Immature natural killer cell (primary cell): ENCODE data around the gene IL4I1. TPM values are rescaled to one million over a fixed set of nuclear protein-coding genes. Genes with fewer than 3 reads are reported as not detected.

Source experiments
- DNase-seq, 3 donors: peaks; one replicate each; pipeline ENCODE4 v3.0.0; 2022; ENCODE audit warnings: mixed read lengths in 1 of 3
- H3K27ac Mint-ChIP-seq, 6 donors: one replicate each; pipeline ENCODE4 v1.8.0; 2020; ENCODE audit warnings: mixed read lengths in 6 of 6, mild to moderate bottlenecking in 5 of 6, inconsistent platforms in 4 of 6, moderate library complexity in 3 of 6
- H3K27me3 Mint-ChIP-seq, 3 donors: one replicate each; pipeline ENCODE4 v1.8.0; 2020 to 2021; ENCODE audit warnings: low read depth in 3 of 3, mild to moderate bottlenecking in 3 of 3, mixed read lengths in 3 of 3, moderate library complexity in 3 of 3, inconsistent platforms in 1 of 3
- H3K36me3 Mint-ChIP-seq, 3 donors: one replicate each; pipeline ENCODE4 v1.8.0; 2020; ENCODE audit warnings: mixed read lengths in 3 of 3, inconsistent platforms in 2 of 3, mild to moderate bottlenecking in 2 of 3
- H3K4me1 Mint-ChIP-seq, 2 donors: one replicate each; pipeline ENCODE4 v1.8.0; 2020; ENCODE audit warnings: inconsistent platforms in 2 of 2, mild to moderate bottlenecking in 2 of 2, mixed read lengths in 2 of 2, moderate library complexity in 1 of 2
- H3K4me3 Mint-ChIP-seq, 5 donors: one replicate each; pipeline ENCODE4 v1.8.0; 2020; ENCODE audit warnings: mild to moderate bottlenecking in 5 of 5, mixed read lengths in 5 of 5, inconsistent platforms in 3 of 5, moderate library complexity in 3 of 5
- H3K9me3 Mint-ChIP-seq, 6 donors: one replicate each; pipeline ENCODE4 v1.8.0; 2020; ENCODE audit warnings: mild to moderate bottlenecking in 6 of 6, mixed read lengths in 6 of 6, inconsistent platforms in 4 of 6, moderate library complexity in 3 of 6
- polyA plus RNA-seq, 3 donors: library from polyadenylated mRNA; unstranded; fragments of 300-500 nt; fragmentation: Illumina TruSeq; gene quantifications; one replicate each; pipeline ENCODE4 v1.2.3, GENCODE V29; 2021

Gene IL4I1
- polyA plus RNA-seq, 3 donors from 2014 or later, result 0.27 to 0.40 TPM; not detected in 1

GRCh38 chr19:49848938-49849337 is 47.7 kb downstream of the IL4I1 start:
- no peak for DNase-seq
- Mint-ChIP-seq H3K27me3 (peaks cover 6 to 12% (median 8%) of the 10 kb centered on the region in 3 donors), H3K9me3 (no peaks in the 10 kb centered on the region), H3K27ac (peak overlapping the region; percentile 18 to 87 (median 46)), H3K4me3 (peak overlapping the region; percentile 47 to 92 (median 70)), H3K4me1 (peaks cover 40% of the 10 kb centered on the region in 2 donors), H3K36me3 (no peaks in the 10 kb centered on the region)

- Mint-ChIP-seq H3K4me3 (peak overlapping the region in 4 of 5 donors; percentile 31 to 90 (median 46)), H3K36me3 (no peaks in the 10 kb centered on the region), H3K4me1 (peaks cover 35 to 37% of the 10 kb centered on the region in 2 donors), H3K27me3 (peaks cover 6 to 12% (median 8%) of the 10 kb centered on the region in 3 donors), H3K9me3 (no peaks in the 10 kb centered on the region), H3K27ac (peak overlapping the region in 4 of 6 donors; percentile 5 to 71 (median 42))
- DNase-seq, result peak in 2 of 3 donors; percentile 29 to 34
Measured at GRCh38 chr19:49847731-49848696, 48.7 kb downstream of the IL4I1 start.

GRCh38 chr19:49846408-49846807 is 50.3 kb downstream of the IL4I1 start:
- Mint-ChIP-seq H3K4me1 (peaks cover 23 to 25% of the 10 kb centered on the region in 2 donors), H3K27ac (no peak overlapping the region), H3K4me3 (no peak overlapping the region), H3K27me3 (peaks cover 5 to 10% (median 6%) of the 10 kb centered on the region in 3 donors), H3K36me3 (no peaks in the 10 kb centered on the region), H3K9me3 (no peaks in the 10 kb centered on the region)
- DNase-seq, result no peak

GRCh38 chr19:49845414-49845813 is 51.3 kb downstream of the IL4I1 start:
- no peaks in the 10 kb centered on the region for H3K36me3 Mint-ChIP-seq
- H3K27ac Mint-ChIP-seq, result no peak overlapping the region
- no peak for DNase-seq
- H3K4me1 Mint-ChIP-seq, result peaks cover 23 to 25% of the 10 kb centered on the region in 2 donors
- no peaks in the 10 kb centered on the region for H3K9me3 Mint-ChIP-seq
- no peak overlapping the region for H3K4me3 Mint-ChIP-seq
- peaks cover under 1 to 6% (median 2%) of the 10 kb centered on the region in 3 donors for H3K27me3 Mint-ChIP-seq

- Mint-ChIP-seq H3K27me3 (peaks cover 0 to 4% (median 2%) of the 10 kb centered on the region in 3 donors), H3K9me3 (no peaks in the 10 kb centered on the region), H3K4me1 (peaks cover 16 to 17% of the 10 kb centered on the region in 2 donors), H3K4me3 (no peak overlapping the region), H3K36me3 (no peaks in the 10 kb centered on the region), H3K27ac (no peak overlapping the region)
- DNase-seq, result no peak
Measured at GRCh38 chr19:49844138-49845095, 52.3 kb downstream of the IL4I1 start.

- DNase-seq, result no peak
- peaks cover 0 to 2% (median 1%) of the 10 kb centered on the region in 3 donors for H3K27me3 Mint-ChIP-seq
- no peaks in the 10 kb centered on the region for H3K9me3 Mint-ChIP-seq
- H3K36me3 Mint-ChIP-seq, result peaks cover 8 to 10% (median 9%) of the 10 kb centered on the region in 3 donors
- H3K4me1 Mint-ChIP-seq, result peaks cover 8 to 10% of the 10 kb centered on the region in 2 donors
- no peak overlapping the region for H3K4me3 Mint-ChIP-seq
- H3K27ac Mint-ChIP-seq, result no peak overlapping the region
Measured at GRCh38 chr19:49843265-49843664, 53.4 kb downstream of the IL4I1 start.

- no peaks in the 10 kb centered on the region for H3K9me3 Mint-ChIP-seq
- H3K4me1 Mint-ChIP-seq, result peaks cover 12 to 16% of the 10 kb centered on the region in 2 donors
- no peak overlapping the region for H3K27ac Mint-ChIP-seq
- no peak for DNase-seq
- H3K36me3 Mint-ChIP-seq, result peaks cover 13 to 21% (median 14%) of the 10 kb centered on the region in 3 donors
- no peak overlapping the region for H3K4me3 Mint-ChIP-seq
- H3K27me3 Mint-ChIP-seq, result peaks cover 0 to 2% (median 1%) of the 10 kb centered on the region in 3 donors
Measured at GRCh38 chr19:49840736-49841249, 55.9 kb downstream of the IL4I1 start.

- H3K9me3 Mint-ChIP-seq, result no peaks in the 10 kb centered on the region
Measured at GRCh38 chr19:49840321-49840720, 56.4 kb downstream of the IL4I1 start.

GRCh38 chr19:49839713-49840112 is 57.0 kb downstream of the IL4I1 start:
- no peak overlapping the region for H3K27ac Mint-ChIP-seq

More at GRCh38 chr19:49840321-49840720, 56.4 kb downstream of the IL4I1 start:
- H3K27me3 Mint-ChIP-seq, result peaks cover 0 to 2% (median 1%) of the 10 kb centered on the region in 3 donors
- H3K4me3 Mint-ChIP-seq, result no peak overlapping the region
- H3K27ac Mint-ChIP-seq, result no peak overlapping the region
- peaks cover 13 to 21% (median 14%) of the 10 kb centered on the region in 3 donors for H3K36me3 Mint-ChIP-seq
- no peak for DNase-seq
- H3K4me1 Mint-ChIP-seq, result peaks cover 12 to 16% of the 10 kb centered on the region in 2 donors

More at GRCh38 chr19:49839713-49840112, 57.0 kb downstream of the IL4I1 start:
- H3K27me3 Mint-ChIP-seq, result peaks cover 0 to 2% (median 1%) of the 10 kb centered on the region in 3 donors
- peaks cover 14 to 23% (median 20%) of the 10 kb centered on the region in 3 donors for H3K36me3 Mint-ChIP-seq
- DNase-seq, result no peak
- no peaks in the 10 kb centered on the region for H3K9me3 Mint-ChIP-seq
- H3K4me3 Mint-ChIP-seq, result no peak overlapping the region
- H3K4me1 Mint-ChIP-seq, result peaks cover 12 to 16% of the 10 kb centered on the region in 2 donors

Other genes starting within 250 kb of the IL4I1 start
- gene IRF3, start 231.0 kb downstream of the IL4I1 start, polyA plus RNA-seq, result 10 to 100 TPM; 63.8 to 82.0 (median 78.9) TPM
- 10 to 100 TPM; 12.0 to 21.1 (median 20.4) TPM for gene BCL2L12, start 231.0 kb downstream of the IL4I1 start, polyA plus RNA-seq
- gene PRMT1, start 219.6 kb downstream of the IL4I1 start, polyA plus RNA-seq, result 100 to 1,000 TPM; 125 to 204 (median 188) TPM
- gene ADM5, start 207.3 kb downstream of the IL4I1 start, polyA plus RNA-seq, result under 1 TPM in 1 of 3 donors, not detected in 2; 0.28 TPM
- not detected for gene CPT1C, start 205.8 kb downstream of the IL4I1 start, polyA plus RNA-seq
- under 1 TPM in 1 of 3 donors, not detected in 2; 0.19 TPM for gene TSKS, start 133.6 kb downstream of the IL4I1 start, polyA plus RNA-seq
- 10 to 100 TPM in 2 of 3 donors, 1 to 10 TPM in 1; 6.4 to 27.7 (median 11.6) TPM for gene AP2A1, start 129.9 kb downstream of the IL4I1 start, polyA plus RNA-seq
- gene FUZ, start 83.6 kb downstream of the IL4I1 start, polyA plus RNA-seq, result 10 to 100 TPM in 1 of 3 donors, 1 to 10 TPM in 2; 7.3 to 12.0 (median 8.2) TPM
- gene MED25, start 78.6 kb downstream of the IL4I1 start, polyA plus RNA-seq, result 10 to 100 TPM in 2 of 3 donors, 1 to 10 TPM in 1; 5.0 to 30.4 (median 13.9) TPM
- gene PTOV1, start 45.7 kb downstream of the IL4I1 start, polyA plus RNA-seq, result 10 to 100 TPM; 32.0 to 59.7 (median 41.4) TPM
- 10 to 100 TPM; 36.4 to 55.1 (median 41.4) TPM for gene PNKP, start 29.3 kb downstream of the IL4I1 start, polyA plus RNA-seq
- gene AKT1S1, start 19.5 kb downstream of the IL4I1 start, polyA plus RNA-seq, result 1 to 10 TPM; 2.5 to 4.7 (median 3.3) TPM
- gene TBC1D17, start 19.2 kb downstream of the IL4I1 start, polyA plus RNA-seq, result 10 to 100 TPM in 1 of 3 donors, 1 to 10 TPM in 2; 7.1 to 18.4 (median 7.3) TPM
- gene ATF5, start 32.3 kb upstream of the IL4I1 start, polyA plus RNA-seq, result 1 to 10 TPM; 1.2 to 3.1 (median 2.8) TPM
- 10 to 100 TPM; 21.8 to 67.1 (median 34.3) TPM for gene NUP62, start 32.6 kb upstream of the IL4I1 start, polyA plus RNA-seq
- not detected for gene SIGLEC11, start 64.3 kb upstream of the IL4I1 start, polyA plus RNA-seq
- 100 to 1,000 TPM in 2 of 3 donors, 10 to 100 TPM in 1; 89.8 to 116 (median 106) TPM for gene VRK3, start 128.5 kb upstream of the IL4I1 start, polyA plus RNA-seq
- gene ZNF473, start 129.1 kb upstream of the IL4I1 start, polyA plus RNA-seq, result 1 to 10 TPM; 2.9 to 7.7 (median 5.2) TPM